AG04449 (cell line): Measurements from ENCODE around the gene GLUD1.
"Not testable (repeated sequence)": the region's sequence is repeated elsewhere in the genome, so short reads cannot be mapped to it uniquely, and the experiment has no call there.

Experiments used
- CTCF ChIA-PET: fragments of 350-600 bp; formaldehyde crosslinking; extraction: SDS; loops from one replicate; lab custom pipeline; 2021; ENCODE audit warnings: antibody characterized with exemption; lab: Yijun Ruan, JAX
- POLR2A ChIA-PET: fragments of 400-600, 350-600 bp; formaldehyde crosslinking; extraction: SDS; loops from one replicate; lab custom pipeline; 2020; ENCODE audit warnings: antibody characterized with exemption, inconsistent platforms; lab: Yijun Ruan, JAX
- DNase-seq: peaks from one replicate; pipeline ENCODE4 v3.0.0-alpha.2; 2010; ENCODE audit warnings: low read depth, low spot score
- H3K4me3 ChIP-seq: 2 replicates; pipeline ENCODE4 v1.5.1; 2011; ENCODE audit warnings: low read depth, mild to moderate bottlenecking, control low read depth, low read length
- CTCF ChIP-seq: IDR thresholded peaks from one replicate; pipeline ENCODE4 v1.5.1; 2011; ENCODE audit warnings: mild to moderate bottlenecking, moderate library complexity, low read length, control low read depth, inconsistent platforms; ENCODE audit not compliant: insufficient read depth; ENCODE audit errors: missing control alignments

Gene GLUD1

GRCh38 chr10:87036623-87037022, 58.0 kb downstream of the GLUD1 start:
- no peak for DNase-seq
- CTCF ChIA-PET = interaction anchor here (0.7 kb wide), 1 partner anchor 95 kb away, joined by 3 read pairs; no protein-coding TSS in a partner anchor
- H3K4me3 ChIP-seq = no peak overlapping the region
- TF ChIP-seq CTCF = no peak
- POLR2A ChIA-PET = no interaction called here

- TF ChIP-seq CTCF = no peak
- no peak overlapping the region for H3K4me3 ChIP-seq
- ChIA-PET POLR2A (no interaction called here), CTCF (interaction anchor here (1.3 kb wide), 1 partner anchor 10 kb away, joined by 4 read pairs; no protein-coding TSS in a partner anchor)
- DNase-seq = no peak
Measured at GRCh38 chr10:87030912-87031635, 63.6 kb downstream of the GLUD1 start.

GRCh38 chr10:87030419-87030818, 64.2 kb downstream of the GLUD1 start:
- H3K4me3 ChIP-seq, POLR2A ChIA-PET, DNase-seq: not testable (repeated sequence)
- CTCF ChIA-PET = interaction anchor here (1.3 kb wide), 1 partner anchor 11 kb away, joined by 4 read pairs; no protein-coding TSS in a partner anchor

GRCh38 chr10:87026747-87027508, 67.7 kb downstream of the GLUD1 start:
- DNase-seq, CTCF ChIA-PET, POLR2A ChIA-PET, H3K4me3 ChIP-seq: not testable (repeated sequence)

- CTCF ChIA-PET, H3K4me3 ChIP-seq: not testable (repeated sequence)
- DNase-seq = peak; percentile 41
- POLR2A ChIA-PET = interaction anchor here (0.7 kb wide), 1 partner anchor 391 kb away, joined by 5 read pairs; no protein-coding TSS in a partner anchor
Measured at GRCh38 chr10:87025285-87025958, 69.2 kb downstream of the GLUD1 start.

- DNase-seq, CTCF ChIA-PET, POLR2A ChIA-PET, H3K4me3 ChIP-seq: not testable (repeated sequence)
Measured at GRCh38 chr10:87020056-87020455, 74.6 kb downstream of the GLUD1 start, which contains the start of gene FAM25A. Gene FAM25A, plus strand, starts transcription at chr10:87020294. Its CDS starts 31 bp downstream, at chr10:87020325.

GRCh38 chr10:87019504-87019903, 75.1 kb downstream of the GLUD1 start:
- DNase-seq, H3K4me3 ChIP-seq, CTCF ChIA-PET, POLR2A ChIA-PET: not testable (repeated sequence)

- POLR2A ChIA-PET, DNase-seq, H3K4me3 ChIP-seq, CTCF ChIA-PET: not testable (repeated sequence)
Measured at GRCh38 chr10:87019066-87019465, 75.6 kb downstream of the GLUD1 start.

- H3K4me3 ChIP-seq, DNase-seq, POLR2A ChIA-PET, CTCF ChIA-PET: not testable (repeated sequence)
Measured at GRCh38 chr10:87018127-87018526, 76.5 kb downstream of the GLUD1 start.

- H3K4me3 ChIP-seq, POLR2A ChIA-PET, DNase-seq, CTCF ChIA-PET: not testable (repeated sequence)
Measured at GRCh38 chr10:87014986-87015716, 79.5 kb downstream of the GLUD1 start.

- POLR2A ChIA-PET, CTCF ChIA-PET, DNase-seq: not testable (repeated sequence)
Measured at GRCh38 chr10:87013528-87013927, 81.1 kb downstream of the GLUD1 start.

GRCh38 chr10:87009134-87009696, 85.4 kb downstream of the GLUD1 start:
- DNase-seq, POLR2A ChIA-PET, CTCF ChIA-PET, H3K4me3 ChIP-seq: not testable (repeated sequence)

More at GRCh38 chr10:87013528-87013927, 81.1 kb downstream of the GLUD1 start:
- H3K4me3 ChIP-seq = not testable (repeated sequence)

- H3K4me3 ChIP-seq, POLR2A ChIA-PET, DNase-seq: not testable (repeated sequence)
- CTCF ChIA-PET = interaction anchor here (1.4 kb wide), 1 partner anchor 11 kb away, joined by 3 read pairs; no protein-coding TSS in a partner anchor
Measured at GRCh38 chr10:87008303-87008702, 86.3 kb downstream of the GLUD1 start.
